Activated CD4-positive, alpha-beta memory T cell treated with anti-CD3 and anti-CD28 coated beads, Interleukin-2, amount 10 ng/mL, durations not matched to agents 7 days and 5 days (primary cell): Measurements from ENCODE around the gene FAM47A. TPM values are rescaled to one million over a fixed set of nuclear protein-coding genes. Genes with fewer than 3 reads are reported as not detected.

ENCODE experiments used
- CTCF ChIA-PET: fragments of 350-600 bp; sonication (Branson Sonifier 250); formaldehyde crosslinking; loops from one replicate; lab custom pipeline; 2021; ENCODE audit warnings: antibody characterized with exemption, inconsistent platforms; lab: Charles Lee
- POLR2A ChIA-PET: fragments of 350-600 bp; sonication (Branson Sonifier 250); formaldehyde crosslinking; loops from one replicate; lab custom pipeline; 2021; ENCODE audit warnings: antibody characterized with exemption; lab: Charles Lee
- DNase-seq: peaks from one replicate; pipeline ENCODE4 v3.0.0-alpha.2; 2020
- H3K27ac Mint-ChIP-seq: one replicate; pipeline ENCODE4 v1.8.0; 2021; ENCODE audit warnings: mild to moderate bottlenecking, mixed read lengths
- H3K27me3 Mint-ChIP-seq: one replicate; pipeline ENCODE4 v1.8.0; 2021; ENCODE audit warnings: mixed read lengths
- H3K36me3 Mint-ChIP-seq: one replicate; pipeline ENCODE4 v1.8.0; 2021; ENCODE audit warnings: low read depth, mixed read lengths
- H3K4me1 Mint-ChIP-seq: one replicate; pipeline ENCODE4 v1.8.0; 2021; ENCODE audit warnings: mixed read lengths
- H3K4me3 Mint-ChIP-seq: one replicate; pipeline ENCODE4 v1.8.0; 2021; ENCODE audit warnings: mild to moderate bottlenecking, mixed read lengths
- H3K9me3 Mint-ChIP-seq: one replicate; pipeline ENCODE4 v1.8.0; 2021; ENCODE audit warnings: mixed read lengths
- total RNA-seq, 2 experiments: library from RNA; stranded (reverse); gene quantifications; one replicate each; pipeline ENCODE4 v1.2.3, GENCODE V29; 2021

FAM47A gene
- total RNA-seq: not detected

- no peaks in the 10 kb centered on the region for H3K4me1 Mint-ChIP-seq
- no peak for DNase-seq
- CTCF ChIA-PET: no interaction called here
- H3K27me3 Mint-ChIP-seq: no peaks in the 10 kb centered on the region
- no peaks in the 10 kb centered on the region for H3K36me3 Mint-ChIP-seq
- H3K27ac Mint-ChIP-seq: no peak within 1 kb of the TSS
- POLR2A ChIA-PET: no interaction called here
- peaks cover 8% of the 10 kb centered on the region for H3K9me3 Mint-ChIP-seq
- H3K4me3 Mint-ChIP-seq: no peak within 1 kb of the TSS
Observed at GRCh38 chrX:34132028-34132427, at the start of gene FAM47A. Gene FAM47A, minus strand, starts transcription at chrX:34132314. Its CDS starts 36 bp downstream, at chrX:34132278.

GRCh38 chrX:34147345-34147744 lies 15.2 kb upstream of the FAM47A start:
- no peaks in the 10 kb centered on the region for H3K4me1 Mint-ChIP-seq
- H3K36me3 Mint-ChIP-seq: no peaks in the 10 kb centered on the region
- H3K9me3 Mint-ChIP-seq: no peaks in the 10 kb centered on the region
- ChIA-PET CTCF (no interaction called here), POLR2A (no interaction called here)
- no peak for DNase-seq
- H3K27ac Mint-ChIP-seq: no peak overlapping the region
- H3K27me3 Mint-ChIP-seq: no peaks in the 10 kb centered on the region
- no peak overlapping the region for H3K4me3 Mint-ChIP-seq

GRCh38 chrX:34146906-34147305 lies 14.8 kb upstream of the FAM47A start:
- ChIA-PET CTCF (no interaction called here), POLR2A (no interaction called here)
- H3K9me3 Mint-ChIP-seq: no peaks in the 10 kb centered on the region
- no peaks in the 10 kb centered on the region for H3K4me1 Mint-ChIP-seq
- no peak overlapping the region for H3K27ac Mint-ChIP-seq
- DNase-seq: no peak
- H3K27me3 Mint-ChIP-seq: no peaks in the 10 kb centered on the region
- H3K4me3 Mint-ChIP-seq: no peak overlapping the region
- no peaks in the 10 kb centered on the region for H3K36me3 Mint-ChIP-seq

GRCh38 chrX:34144246-34144645 lies 12.1 kb upstream of the FAM47A start:
- POLR2A ChIA-PET: no interaction called here
- DNase-seq: no peak
- Mint-ChIP-seq H3K4me1 (no peaks in the 10 kb centered on the region), H3K9me3 (no peaks in the 10 kb centered on the region), H3K4me3 (no peak overlapping the region), H3K27ac (no peak overlapping the region), H3K36me3 (no peaks in the 10 kb centered on the region), H3K27me3 (no peaks in the 10 kb centered on the region)
- CTCF ChIA-PET: no interaction called here

GRCh38 chrX:34140816-34141215 lies 8.7 kb upstream of the FAM47A start:
- Mint-ChIP-seq H3K4me3 (no peak overlapping the region), H3K4me1 (no peaks in the 10 kb centered on the region), H3K27ac (no peak overlapping the region), H3K27me3 (no peaks in the 10 kb centered on the region), H3K36me3 (no peaks in the 10 kb centered on the region), H3K9me3 (no peaks in the 10 kb centered on the region)
- no peak for DNase-seq
- ChIA-PET POLR2A (no interaction called here), CTCF (no interaction called here)

DNA sequence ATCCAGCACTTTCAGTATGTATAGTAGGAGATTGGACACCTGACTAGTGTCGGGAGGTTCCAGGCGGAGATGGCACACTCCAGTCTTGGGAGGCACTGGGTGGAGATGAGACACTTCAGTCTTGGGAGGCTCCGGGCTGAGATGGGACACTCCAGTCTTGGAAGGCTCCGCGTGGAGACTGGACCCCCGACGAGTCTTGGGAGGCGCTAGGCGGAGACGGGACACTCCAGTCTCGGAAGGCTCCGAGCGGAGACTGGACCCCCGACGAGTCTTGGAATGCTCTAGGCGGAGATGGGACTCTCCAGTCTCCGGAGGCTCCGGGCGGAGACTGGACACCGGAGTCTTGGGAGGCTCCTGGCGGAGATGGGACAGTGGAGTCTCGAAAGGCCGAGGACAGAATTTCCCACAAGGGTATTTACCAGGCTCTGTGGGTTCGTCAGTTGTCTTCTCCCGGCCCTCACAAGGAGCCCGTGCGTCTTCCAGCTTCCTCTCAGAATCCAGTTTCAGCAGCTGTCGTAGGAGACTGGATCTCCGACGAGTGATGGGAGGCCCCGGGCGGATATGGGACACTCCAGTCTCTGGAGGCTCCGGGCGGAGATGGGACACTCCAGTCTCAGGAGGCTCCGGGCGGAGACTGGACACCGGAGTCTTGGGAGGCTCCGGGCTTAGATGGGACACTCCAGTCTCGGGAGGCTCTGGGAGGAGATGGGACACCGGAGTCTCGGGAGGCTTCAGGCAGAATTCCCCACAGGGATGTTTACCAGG lies 952 bp downstream of the FAM47A start:
- H3K4me3 Mint-ChIP-seq: no peak overlapping the region
- H3K4me1 Mint-ChIP-seq: no peaks in the 10 kb centered on the region

DNA sequence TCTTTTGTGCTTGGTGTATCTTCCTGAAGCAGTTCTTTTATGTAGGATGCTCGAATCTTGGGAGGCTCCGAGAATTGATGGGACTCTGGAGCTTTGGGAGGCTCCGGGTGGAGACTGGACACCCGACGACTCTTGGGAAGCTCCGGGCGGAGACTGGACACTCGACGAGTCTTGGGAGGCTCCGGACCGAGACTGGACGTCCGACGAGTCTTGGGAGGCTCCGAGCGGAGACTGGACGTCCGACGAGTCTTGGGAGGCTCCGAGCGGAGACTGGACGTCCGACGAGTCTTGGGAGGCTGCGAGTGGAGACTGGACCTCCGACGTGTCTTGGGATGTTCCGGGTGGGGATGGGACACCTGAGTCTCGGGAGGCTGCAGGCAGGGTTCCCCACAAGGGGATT lies 1.6 kb downstream of the FAM47A start:
- Mint-ChIP-seq H3K36me3 (no peaks in the 10 kb centered on the region), H3K4me3 (no peak overlapping the region), H3K9me3 (peaks cover 8% of the 10 kb centered on the region), H3K4me1 (no peaks in the 10 kb centered on the region), H3K27ac (no peak overlapping the region), H3K27me3 (no peaks in the 10 kb centered on the region)
- POLR2A ChIA-PET: no interaction called here
- DNase-seq: no peak
- CTCF ChIA-PET: no interaction called here

More for the DNA sequence above, 952 bp downstream of the FAM47A start:
- Mint-ChIP-seq H3K36me3 (no peaks in the 10 kb centered on the region), H3K27me3 (no peaks in the 10 kb centered on the region), H3K9me3 (peaks cover 8% of the 10 kb centered on the region), H3K27ac (no peak overlapping the region)
- ChIA-PET POLR2A (no interaction called here), CTCF (no interaction called here)
- no peak for DNase-seq

DNA sequence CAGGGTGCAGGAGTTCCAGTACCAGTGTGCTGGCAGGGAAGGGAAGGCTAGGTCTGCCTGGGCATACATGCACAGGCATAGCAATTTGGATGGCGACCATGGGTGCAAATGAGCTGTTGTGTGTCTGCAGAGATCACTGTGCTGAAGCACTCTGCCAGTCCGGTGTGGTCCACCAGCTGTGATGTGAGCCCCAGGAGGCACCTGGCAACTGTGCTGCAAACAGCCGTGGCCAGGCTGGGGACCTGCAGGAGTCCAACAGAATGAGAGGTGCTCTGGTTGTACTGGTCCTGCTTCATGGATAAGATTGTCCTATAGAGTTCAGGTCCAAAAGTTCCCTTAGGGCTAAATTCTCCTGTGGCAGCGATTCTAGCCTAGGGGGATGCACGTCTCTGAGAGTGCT lies 6.1 kb downstream of the FAM47A start:
- ChIA-PET CTCF (no interaction called here), POLR2A (no interaction called here)
- H3K4me1 Mint-ChIP-seq: no peaks in the 10 kb centered on the region
- H3K36me3 Mint-ChIP-seq: no peaks in the 10 kb centered on the region
- H3K27ac Mint-ChIP-seq: no peak overlapping the region
- H3K27me3 Mint-ChIP-seq: no peaks in the 10 kb centered on the region
- no peak overlapping the region for H3K4me3 Mint-ChIP-seq
- no peak for DNase-seq
- H3K9me3 Mint-ChIP-seq: peaks cover 14% of the 10 kb centered on the region

- H3K36me3 Mint-ChIP-seq: no peaks in the 10 kb centered on the region
- H3K27me3 Mint-ChIP-seq: no peaks in the 10 kb centered on the region
- DNase-seq: no peak
- H3K4me3 Mint-ChIP-seq: no peak overlapping the region
- no peaks in the 10 kb centered on the region for H3K4me1 Mint-ChIP-seq
- H3K27ac Mint-ChIP-seq: no peak overlapping the region
- ChIA-PET POLR2A (no interaction called here), CTCF (no interaction called here)
- H3K9me3 Mint-ChIP-seq: peaks cover 6% of the 10 kb centered on the region
Observed at GRCh38 chrX:34119122-34119521, 13.0 kb downstream of the FAM47A start.

DNA sequence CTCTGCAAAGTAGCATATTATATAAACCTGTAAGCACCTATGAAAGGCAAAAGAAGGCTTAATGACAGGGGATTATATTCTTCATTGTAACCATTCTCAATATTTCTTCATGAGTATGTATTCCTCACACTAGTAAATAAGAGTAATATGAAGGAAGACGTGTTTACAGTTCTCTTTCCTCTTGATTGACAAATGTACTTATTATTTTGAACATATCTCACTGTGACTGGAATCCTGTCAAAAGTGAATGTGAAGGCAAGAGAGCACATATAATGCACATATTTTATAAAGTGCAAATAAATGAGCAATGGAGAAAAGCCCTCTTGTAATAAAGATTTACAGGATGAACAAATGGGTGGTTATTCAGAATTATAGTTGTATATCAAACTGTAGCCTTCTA lies 19.7 kb downstream of the FAM47A start:
- no peak overlapping the region for H3K27ac Mint-ChIP-seq
- ChIA-PET POLR2A (no interaction called here), CTCF (no interaction called here)
- no peak overlapping the region for H3K4me3 Mint-ChIP-seq
- no peaks in the 10 kb centered on the region for H3K36me3 Mint-ChIP-seq
- DNase-seq: no peak
- no peaks in the 10 kb centered on the region for H3K4me1 Mint-ChIP-seq
- no peaks in the 10 kb centered on the region for H3K9me3 Mint-ChIP-seq
- no peaks in the 10 kb centered on the region for H3K27me3 Mint-ChIP-seq
